DND-41 (cell line): ENCODE results near the gene MKI67.

Experiments
- CTCF ChIP-seq: IDR thresholded peaks from 2 replicates; pipeline ENCODE4 v1.5.1; 2012; ENCODE audit warnings: borderline replicate concordance, low read length, moderate library complexity, mild to moderate bottlenecking; ENCODE audit not compliant: poor library complexity, severe bottlenecking; ENCODE audit errors: extremely low read depth
- EZH2 ChIP-seq: IDR thresholded peaks from 3 replicates; pipeline ENCODE4 v1.6.1; 2012; ENCODE audit warnings: borderline replicate concordance, low read depth, mild to moderate bottlenecking, moderate library complexity, low read length, inconsistent platforms; ENCODE audit not compliant: severe bottlenecking

- no peak for TF ChIP-seq CTCF
- no peak for TF ChIP-seq EZH2
These were observed 59.3 kb downstream of the MKI67 start for GRCh38 chr10:128066870-128067382.
